ENCODE results near the gene MGAT5.

DNA sequence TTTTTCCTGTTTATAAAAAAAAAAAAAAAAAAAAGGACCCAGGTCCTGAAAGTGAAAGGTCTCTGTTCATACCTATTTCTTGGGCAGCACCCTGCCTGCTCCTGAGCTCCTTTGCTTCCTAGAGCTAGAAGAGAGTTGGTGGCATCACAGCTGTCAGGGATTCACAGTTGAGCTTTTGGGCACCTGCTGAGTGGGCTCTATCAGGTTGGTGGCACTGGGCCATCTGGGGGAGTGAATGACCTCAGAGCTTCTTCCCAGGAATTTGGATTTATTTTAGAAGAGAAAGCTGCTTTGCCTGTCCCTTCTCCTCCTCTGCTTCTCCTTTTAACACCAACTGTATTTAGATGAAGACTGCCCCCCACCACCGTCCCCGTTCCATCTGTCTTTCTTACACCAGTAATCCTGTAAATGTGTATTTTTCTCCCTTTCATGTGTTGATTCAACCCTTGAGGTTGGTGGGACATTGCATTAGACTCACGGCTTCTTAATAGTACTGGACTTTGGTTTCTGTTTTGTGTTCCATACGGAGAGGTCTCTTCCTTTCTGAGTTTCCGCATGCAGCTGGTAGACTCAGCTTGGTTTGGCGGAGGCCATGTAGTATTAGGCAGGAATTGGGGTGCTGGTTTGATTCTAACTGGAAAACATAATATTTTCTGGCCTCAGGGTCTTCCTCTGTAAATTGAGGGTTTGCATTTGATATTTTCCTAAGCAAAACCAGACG is 7.6 kb upstream of the MGAT5 start:
- TF ChIP-seq CTCF (IDR thresholded peaks at IDR 0.05) (no peak), POLR2A (IDR thresholded peaks at IDR 0.05) (no peak)
